K562 treated with DMSO at 1 percent for 12 hours (cell line): Measurements from ENCODE around the gene NRROS. TPM values are rescaled to one million over a fixed set of nuclear protein-coding genes. Genes with fewer than 3 reads are reported as not detected.

ENCODE experiments used
- total RNA-seq: library from RNA; unstranded; fragments of 300-600 nt; gene quantifications from 2 replicates; pipeline ENCODE4 v1.2.3, GENCODE V29; 2022; ENCODE audit not compliant: insufficient read depth

Gene NRROS
- 9.0 and 14.0 TPM in 2 replicates for total RNA-seq

GRCh38 chr3:196639483-196640296, at the start of gene NRROS:
TSS of gene NRROS (plus strand) at chr3:196639694. CDS start at chr3:196654540, 14,846 bp downstream.

Other genes with a start within 250 kb of the NRROS start
- 3.9 and 17.1 TPM in 2 replicates for gene UBXN7, start 207.3 kb upstream of the NRROS start, total RNA-seq
- gene RNF168, start 135.9 kb upstream of the NRROS start, total RNA-seq, result 7.1 and 18.0 TPM in 2 replicates
- not detected in 2 replicates for gene SMCO1, start 124.3 kb upstream of the NRROS start, total RNA-seq
- gene WDR53, start 71.1 kb upstream of the NRROS start, total RNA-seq, result 21.3 and 25.1 TPM in 2 replicates
- 5.0 and 15.3 TPM in 2 replicates for gene FBXO45, start 71.0 kb upstream of the NRROS start, total RNA-seq
- 2.8 and 4.8 TPM in 2 replicates for gene CEP19, start 72.6 kb downstream of the NRROS start, total RNA-seq
- gene PIGX, start 72.7 kb downstream of the NRROS start, total RNA-seq, result 28.6 and 38.1 TPM in 2 replicates
- 9.5 and 36.4 TPM in 2 replicates for gene PAK2, start 100.2 kb downstream of the NRROS start, total RNA-seq
- 8.2 and 31.3 TPM in 2 replicates for gene SENP5, start 228.2 kb downstream of the NRROS start, total RNA-seq